Trophoblast cell (in vitro differentiated cells and primary cell): ENCODE data around the gene CIITA.
A peak's percentile ranks its signal among the peaks of the same experiment; 100 is the strongest.

Experiments used
- DNase-seq, 2 donors: peaks; one replicate each; pipeline ENCODE4 v3.0.0-alpha.2; 2016
- H2AFZ ChIP-seq: 2 replicates; pipeline ENCODE4 v1.6.1; 2013; ENCODE audit warnings: low read length, moderate library complexity, mild to moderate bottlenecking; ENCODE audit not compliant: insufficient read depth, poor library complexity
- H2AK5ac ChIP-seq: 2 replicates; pipeline ENCODE4 v1.6.1; 2013; ENCODE audit warnings: mild to moderate bottlenecking, low read length
- H2BK120ac ChIP-seq: 2 replicates; pipeline ENCODE4 v1.6.1; 2013; ENCODE audit warnings: low read length, mild to moderate bottlenecking, moderate library complexity; ENCODE audit not compliant: insufficient read depth, poor library complexity
- H2BK12ac ChIP-seq: 2 replicates; pipeline ENCODE4 v1.6.1; 2013; ENCODE audit warnings: mild to moderate bottlenecking, low read length, moderate library complexity
- H2BK5ac ChIP-seq: 2 replicates; pipeline ENCODE4 v1.6.1; 2013; ENCODE audit warnings: low read length, low read depth, moderate library complexity, mild to moderate bottlenecking; ENCODE audit not compliant: poor library complexity
- H3K14ac ChIP-seq: 2 replicates; pipeline ENCODE4 v1.6.1; 2013; ENCODE audit warnings: mild to moderate bottlenecking, low read length
- H3K18ac ChIP-seq: 2 replicates; pipeline ENCODE4 v1.6.1; 2013; ENCODE audit warnings: mild to moderate bottlenecking, low read length
- H3K23ac ChIP-seq: 2 replicates; pipeline ENCODE4 v1.6.1; 2013; ENCODE audit warnings: low read length
- H3K27ac ChIP-seq: 2 replicates; pipeline ENCODE4 v1.5.1; 2013; ENCODE audit warnings: low read depth, mild to moderate bottlenecking, inconsistent platforms, low read length, moderate library complexity
- H3K27me3 ChIP-seq: 2 replicates; pipeline ENCODE4 v1.6.1; 2013; ENCODE audit warnings: inconsistent platforms, mild to moderate bottlenecking, low read length, moderate library complexity; ENCODE audit not compliant: insufficient read depth
- H3K36me3 ChIP-seq, 2 experiments: 1 replicate in 1 of 2; 2 replicates in 1 of 2; pipeline ENCODE4 v1.6.1; 2013; ENCODE audit warnings: low read length in 2 of 2, mild to moderate bottlenecking in 2 of 2, moderate library complexity in 1 of 2; ENCODE audit not compliant: insufficient read depth in 2 of 2, control insufficient read depth in 1 of 2
- H3K4ac ChIP-seq: 2 replicates; pipeline ENCODE4 v1.6.1; 2013; ENCODE audit warnings: low read depth, mild to moderate bottlenecking, low read length, moderate library complexity
- H3K4me1 ChIP-seq, 2 experiments: 1 replicate in 1 of 2; 2 replicates in 1 of 2; pipeline ENCODE4 v1.6.1; 2013; ENCODE audit warnings: low read length in 2 of 2, mild to moderate bottlenecking in 2 of 2, moderate library complexity in 1 of 2; ENCODE audit not compliant: insufficient read depth in 2 of 2, control insufficient read depth in 1 of 2
- H3K4me2 ChIP-seq: 2 replicates; pipeline ENCODE4 v1.6.1; 2013; ENCODE audit warnings: inconsistent platforms, mild to moderate bottlenecking, low read length, moderate library complexity
- H3K4me3 ChIP-seq: 2 replicates; pipeline ENCODE4 v1.5.1; 2013; ENCODE audit warnings: mild to moderate bottlenecking, low read depth, low read length, inconsistent platforms
- H3K79me1 ChIP-seq: one replicate; pipeline ENCODE4 v1.6.1; 2013; ENCODE audit warnings: low read length
- H3K79me2 ChIP-seq: 2 replicates; pipeline ENCODE4 v1.6.1; 2013; ENCODE audit warnings: low read length, mild to moderate bottlenecking; ENCODE audit not compliant: control insufficient read depth, insufficient read depth, poor library complexity
- H3K9ac ChIP-seq: 2 replicates; pipeline ENCODE4 v1.6.1; 2013; ENCODE audit warnings: mild to moderate bottlenecking, low read length
- H3K9me3 ChIP-seq: 2 replicates; pipeline ENCODE4 v1.6.1; 2013; ENCODE audit warnings: low read depth, mild to moderate bottlenecking, control low read depth, inconsistent platforms, low read length; ENCODE audit not compliant: insufficient read depth
- H4K12ac ChIP-seq: 2 replicates; pipeline ENCODE4 v1.6.1; 2013; ENCODE audit warnings: low read depth, mild to moderate bottlenecking, low read length, moderate library complexity
- H4K8ac ChIP-seq: 2 replicates; pipeline ENCODE4 v1.6.1; 2013; ENCODE audit warnings: low read depth, mild to moderate bottlenecking, low read length, moderate library complexity
- H4K91ac ChIP-seq: one replicate; pipeline ENCODE4 v1.6.1; 2013; ENCODE audit warnings: low read depth, mild to moderate bottlenecking, low read length, moderate library complexity
- WGBS: extraction: QIAGEN DNeasy Blood & Tissue Kit; methylation state at CpG from one replicate; pipeline ENCODE4 v1.1.7; 2013; ENCODE audit warnings: missing lambda C conversion rate; ENCODE audit not compliant: insufficient read length, insufficient coverage; ENCODE audit errors: extremely low coverage; 5-methylcytosine and 5-hydroxymethylcytosine counted together

The CIITA gene

DNA sequence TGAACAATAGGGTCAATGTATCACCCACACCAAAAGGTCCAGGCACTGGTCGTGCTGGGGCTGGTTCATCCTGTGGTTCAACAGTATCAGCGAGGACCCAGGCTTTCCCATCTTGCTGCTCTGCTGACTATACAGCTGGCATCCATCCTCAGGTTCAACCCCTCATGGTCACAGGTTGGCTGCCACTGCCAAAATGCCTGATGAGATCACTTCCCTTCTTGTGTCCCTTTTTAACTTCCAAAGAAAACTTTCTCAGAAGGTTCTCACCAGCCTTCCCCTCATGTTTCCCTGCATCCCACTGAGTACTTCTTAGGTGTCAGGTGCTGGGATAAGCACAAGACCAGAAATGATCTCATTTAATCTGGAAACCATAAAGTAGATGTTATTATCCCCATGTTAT, 93.1 kb downstream of the CIITA start:
- no peak overlapping the region for H3K4me2 ChIP-seq
- H4K8ac ChIP-seq, result no peak overlapping the region
- WGBS, result no CpG with 5 or more reads among the region's 2 CpGs
- H2BK12ac ChIP-seq, result no peak overlapping the region
- H3K23ac ChIP-seq, result no peak overlapping the region
- H2AFZ ChIP-seq, result no peak overlapping the region
- H3K79me2 ChIP-seq, result no peaks in the 10 kb centered on the region
- no peaks in the 10 kb centered on the region for H3K27me3 ChIP-seq
- no peak overlapping the region for H3K27ac ChIP-seq
- DNase-seq, result no peak
- peaks cover 11 to 16% of the 10 kb centered on the region in 2 experiments for H3K36me3 ChIP-seq
- no peak overlapping the region for H4K12ac ChIP-seq
- no peak overlapping the region for H4K91ac ChIP-seq
- no peak overlapping the region for H3K14ac ChIP-seq
- H3K4me1 ChIP-seq, result peaks cover 6 to 8% of the 10 kb centered on the region in 2 experiments
- H3K9me3 ChIP-seq, result no peaks in the 10 kb centered on the region
- no peak overlapping the region for H3K18ac ChIP-seq
- no peak overlapping the region for H3K9ac ChIP-seq
- peaks cover 7% of the 10 kb centered on the region for H3K79me1 ChIP-seq
- no peak overlapping the region for H3K4me3 ChIP-seq
- no peak overlapping the region for H2BK120ac ChIP-seq
- H3K4ac ChIP-seq, result no peak overlapping the region
- no peak overlapping the region for H2BK5ac ChIP-seq
- H2AK5ac ChIP-seq, result no peak overlapping the region

DNA sequence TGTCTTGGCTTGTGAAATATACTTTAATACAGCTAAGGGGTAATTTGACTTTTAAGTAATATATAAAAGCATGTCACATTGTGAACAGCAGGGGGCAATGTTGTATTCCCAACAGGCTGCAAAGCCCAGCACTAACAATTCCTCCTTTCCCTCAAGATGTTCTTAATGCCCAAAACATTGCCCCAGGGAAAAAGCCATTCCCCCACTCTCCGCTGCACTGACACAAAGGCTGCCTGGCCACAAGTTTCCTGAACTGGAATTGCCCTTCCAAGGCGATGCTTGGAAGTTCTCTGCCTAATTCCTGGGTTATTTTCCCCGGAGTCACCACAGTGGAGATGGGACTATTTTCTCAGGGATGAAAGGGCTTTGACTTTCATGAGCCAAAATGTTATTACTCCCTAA, 94.6 kb downstream of the CIITA start:
- DNase-seq, result peak; percentile 78 to 92
- peak overlapping the region; percentile 37 for H2BK120ac ChIP-seq
- H4K8ac ChIP-seq, result peak overlapping the region; percentile 32
- H3K27ac ChIP-seq, result peak overlapping the region; percentile 49
- H3K14ac ChIP-seq, result no peak overlapping the region
- H3K23ac ChIP-seq, result no peak overlapping the region
- H3K79me1 ChIP-seq, result peaks cover 7% of the 10 kb centered on the region
- no peak overlapping the region for H4K12ac ChIP-seq
- peak overlapping the region; percentile 89 for H4K91ac ChIP-seq
- H3K27me3 ChIP-seq, result no peaks in the 10 kb centered on the region
- no peak overlapping the region for H2AK5ac ChIP-seq
- H3K79me2 ChIP-seq, result no peaks in the 10 kb centered on the region
- no peak overlapping the region for H3K18ac ChIP-seq
- peaks cover 8% of the 10 kb centered on the region in 2 experiments for H3K4me1 ChIP-seq
- H3K9ac ChIP-seq, result no peak overlapping the region
- peak overlapping the region; percentile 9 for H2BK5ac ChIP-seq
- H3K4me2 ChIP-seq, result peak overlapping the region; percentile 18
- peak overlapping the region; percentile 52 for H2BK12ac ChIP-seq
- WGBS, result no CpG with 5 or more reads among the region's 3 CpGs
- H3K36me3 ChIP-seq, result peaks cover 11 to 16% of the 10 kb centered on the region in 2 experiments
- H3K4ac ChIP-seq, result no peak overlapping the region
- no peaks in the 10 kb centered on the region for H3K9me3 ChIP-seq
- no peak overlapping the region for H2AFZ ChIP-seq
- no peak overlapping the region for H3K4me3 ChIP-seq

DNA sequence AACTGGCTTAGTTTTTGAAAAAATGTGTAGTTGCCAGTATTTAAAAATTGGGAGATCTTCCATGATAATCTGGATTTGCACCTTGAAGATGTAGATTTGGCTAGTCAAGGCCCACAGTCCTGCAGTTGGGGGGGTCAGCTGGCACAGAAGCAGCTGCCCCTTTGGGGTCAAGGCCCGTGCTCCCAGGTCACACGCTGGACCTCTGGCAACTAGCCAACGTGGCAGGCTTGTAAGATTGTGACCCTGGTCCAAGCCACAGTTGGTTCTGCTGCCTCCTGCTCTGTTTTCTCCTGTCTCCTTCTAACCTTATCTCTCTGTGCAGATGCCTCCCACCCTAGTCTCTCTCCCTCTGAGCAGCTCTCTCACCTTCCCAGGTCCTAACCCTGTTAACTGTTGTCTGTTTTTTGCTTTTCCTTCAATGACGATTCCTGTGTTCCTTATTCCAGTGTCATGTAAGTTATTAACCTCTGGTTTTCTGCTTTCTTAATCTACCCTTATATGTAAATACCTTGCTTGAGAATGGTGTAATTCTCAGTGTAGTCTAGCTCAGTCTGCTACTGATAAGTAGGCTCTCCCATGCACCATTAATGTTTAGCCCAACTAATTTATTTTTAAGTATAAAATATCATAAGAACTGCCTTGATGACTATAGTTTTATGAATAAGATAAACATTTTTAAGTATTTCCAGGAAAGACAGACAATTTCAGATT, 95.3 kb downstream of the CIITA start:
- H3K27me3 ChIP-seq, result no peaks in the 10 kb centered on the region
- peaks cover 11% of the 10 kb centered on the region for H3K79me1 ChIP-seq
- no peak overlapping the region for H2AFZ ChIP-seq
- H3K79me2 ChIP-seq, result no peaks in the 10 kb centered on the region
- peak overlapping the region; percentile 81 for H2BK120ac ChIP-seq
- H3K4ac ChIP-seq, result peak overlapping the region; percentile 6
- DNase-seq, result no peak
- no peak overlapping the region for H3K9ac ChIP-seq
- H2BK5ac ChIP-seq, result peak overlapping the region; percentile 12
- peak overlapping the region; percentile 61 for H4K8ac ChIP-seq
- WGBS, result no CpG with 5 or more reads among the region's 4 CpGs
- no peak overlapping the region for H3K23ac ChIP-seq
- H3K27ac ChIP-seq, result peak overlapping the region; percentile 49
- H3K4me3 ChIP-seq, result no peak overlapping the region
- H4K91ac ChIP-seq, result peak overlapping the region; percentile 89
- H2AK5ac ChIP-seq, result peak overlapping the region; percentile 83
- H3K4me2 ChIP-seq, result no peak overlapping the region
- H3K9me3 ChIP-seq, result no peaks in the 10 kb centered on the region
- peak overlapping the region; percentile 94 for H3K14ac ChIP-seq
- H3K36me3 ChIP-seq, result peaks cover 11 to 16% of the 10 kb centered on the region in 2 experiments
- H3K18ac ChIP-seq, result peak overlapping the region; percentile 88
- no peak overlapping the region for H4K12ac ChIP-seq
- H3K4me1 ChIP-seq, result peaks cover 14 to 15% of the 10 kb centered on the region in 2 experiments
- H2BK12ac ChIP-seq, result peak overlapping the region; percentile 61

DNA sequence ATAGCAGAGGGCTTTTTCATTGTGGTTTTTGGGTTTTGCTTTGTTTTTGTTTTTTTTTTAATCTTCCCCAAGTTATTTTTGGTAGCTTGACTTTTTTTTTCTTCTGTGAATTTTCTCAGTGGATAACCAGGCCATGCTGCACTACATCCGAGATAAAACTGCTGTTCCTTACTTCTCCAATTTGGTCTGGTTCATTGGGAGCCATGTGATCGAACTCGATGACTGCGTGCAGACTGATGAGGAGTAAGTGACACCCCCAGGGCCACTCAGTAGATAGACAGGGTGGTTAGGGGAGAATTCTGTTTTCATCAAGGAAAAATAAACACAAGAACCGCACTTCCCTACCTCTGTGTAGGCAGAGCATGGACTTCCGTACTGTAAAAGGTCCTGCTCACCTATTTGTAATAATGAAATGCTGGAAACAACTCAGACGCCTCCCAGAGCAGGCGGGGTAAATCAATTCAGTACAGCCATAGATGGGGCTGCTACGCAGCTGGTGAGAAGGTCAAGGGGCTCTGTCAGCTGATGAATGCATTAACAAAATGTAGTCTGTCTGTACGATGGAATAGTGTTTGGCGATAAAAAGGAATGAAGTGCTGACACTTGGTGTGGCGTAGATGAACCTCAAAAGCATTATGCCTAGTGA, 95.9 kb downstream of the CIITA start:
- Histone ChIP-seq H2BK120ac (no peak overlapping the region), H3K27ac (no peak overlapping the region), H3K36me3 (peaks cover 11 to 16% of the 10 kb centered on the region in 2 experiments), H3K18ac (no peak overlapping the region), H4K12ac (no peak overlapping the region), H4K91ac (no peak overlapping the region), H3K79me2 (no peaks in the 10 kb centered on the region), H2AK5ac (no peak overlapping the region), H3K4me2 (no peak overlapping the region), H2BK5ac (peak overlapping the region; percentile 9), H4K8ac (no peak overlapping the region), H3K9me3 (no peaks in the 10 kb centered on the region), H3K27me3 (no peaks in the 10 kb centered on the region), H3K14ac (no peak overlapping the region), H3K23ac (no peak overlapping the region), H2AFZ (no peak overlapping the region), H3K9ac (no peak overlapping the region), H3K79me1 (peaks cover 11% of the 10 kb centered on the region), H3K4me3 (no peak overlapping the region), H3K4me1 (peaks cover 17 to 19% of the 10 kb centered on the region in 2 experiments), H2BK12ac (peak overlapping the region; percentile 10), H3K4ac (no peak overlapping the region)
- DNase-seq, result no peak
- WGBS, result no CpG with 5 or more reads among the region's 12 CpGs
